Activated CD4-positive, alpha-beta memory T cell treated with anti-CD3 and anti-CD28 coated beads for 36 hours (primary cell): ENCODE measurements around the gene P3H2. TPM values are rescaled to one million over a fixed set of nuclear protein-coding genes. Genes with fewer than 3 reads are reported as not detected.
"Not testable (repeated sequence)": the region's sequence is repeated elsewhere in the genome, so short reads cannot be mapped to it uniquely, and the experiment has no call there.

Experiments
- CTCF ChIA-PET: fragments of 350-600 bp; sonication (Branson Sonifier 250); formaldehyde crosslinking; loops from one replicate; lab custom pipeline; 2021; ENCODE audit warnings: antibody characterized with exemption, inconsistent platforms; lab: Charles Lee
- POLR2A ChIA-PET: fragments of 350-600 bp; sonication (Branson Sonifier 250); formaldehyde crosslinking; loops from one replicate; lab custom pipeline; 2021; ENCODE audit warnings: antibody characterized with exemption; lab: Charles Lee
- DNase-seq: peaks from one replicate; pipeline ENCODE4 v3.0.0-alpha.2; 2020
- H3K27ac Mint-ChIP-seq: one replicate; pipeline ENCODE4 v1.8.0; 2021; ENCODE audit warnings: mixed read lengths
- H3K27me3 Mint-ChIP-seq: one replicate; pipeline ENCODE4 v1.8.0; 2021; ENCODE audit warnings: mixed read lengths
- H3K36me3 Mint-ChIP-seq: one replicate; pipeline ENCODE4 v1.8.0; 2021; ENCODE audit warnings: mixed read lengths
- H3K4me1 Mint-ChIP-seq: one replicate; pipeline ENCODE4 v1.8.0; 2021; ENCODE audit warnings: low read depth, mixed read lengths
- H3K4me3 Mint-ChIP-seq: one replicate; pipeline ENCODE4 v1.8.0; 2021; ENCODE audit warnings: mild to moderate bottlenecking, mixed read lengths
- H3K9me3 Mint-ChIP-seq: one replicate; pipeline ENCODE4 v1.8.0; 2021; ENCODE audit warnings: mixed read lengths
- intact Hi-C: fragments of 100-400 bp; cut with micrococcal nuclease; formaldehyde crosslinking; loops from one replicate; pipeline ENCODE4 v1.15.1; 2023
- total RNA-seq, 2 experiments: library from RNA; stranded (reverse); gene quantifications; one replicate each; pipeline ENCODE4 v1.2.3, GENCODE V29; 2021

P3H2 gene
- total RNA-seq, 2 experiments from 2014 or later, result not detected

- Mint-ChIP-seq H3K4me3 (no peak overlapping the region), H3K9me3 (no peaks in the 10 kb centered on the region), H3K4me1 (no peaks in the 10 kb centered on the region), H3K36me3 (no peaks in the 10 kb centered on the region), H3K27me3 (peaks cover 14% of the 10 kb centered on the region), H3K27ac (no peak overlapping the region)
- no peak for DNase-seq
- POLR2A ChIA-PET, result no interaction called here
- CTCF ChIA-PET, result interaction anchor here (0.6 kb wide), 1 partner anchor 129 kb away, joined by 3 read pairs; no protein-coding TSS in a partner anchor
- intact Hi-C loops, result no loop called here
Observed at GRCh38 chr3:190077395-190078045, 43.2 kb downstream of the P3H2 start.

GRCh38 chr3:190076601-190077394, 43.9 kb downstream of the P3H2 start:
- CTCF ChIA-PET, result interaction anchor here (0.6 kb wide), 1 partner anchor 128 kb away, joined by 3 read pairs; no protein-coding TSS in a partner anchor
- no peak for DNase-seq
- H3K4me3 Mint-ChIP-seq, result no peak overlapping the region
- POLR2A ChIA-PET, result no interaction called here
- H3K27me3 Mint-ChIP-seq, result peaks cover 12% of the 10 kb centered on the region
- H3K27ac Mint-ChIP-seq, result no peak overlapping the region
- no peaks in the 10 kb centered on the region for H3K9me3 Mint-ChIP-seq
- intact Hi-C loops, result no loop called here
- H3K36me3 Mint-ChIP-seq, result no peaks in the 10 kb centered on the region
- no peaks in the 10 kb centered on the region for H3K4me1 Mint-ChIP-seq

GRCh38 chr3:190076136-190076535, 44.6 kb downstream of the P3H2 start:
- H3K9me3 Mint-ChIP-seq, result no peaks in the 10 kb centered on the region
- H3K36me3 Mint-ChIP-seq, result no peaks in the 10 kb centered on the region
- intact Hi-C loops, result no loop called here
- H3K4me3 Mint-ChIP-seq, result no peak overlapping the region
- ChIA-PET POLR2A (no interaction called here), CTCF (no interaction called here)
- no peak overlapping the region for H3K27ac Mint-ChIP-seq
- no peaks in the 10 kb centered on the region for H3K4me1 Mint-ChIP-seq
- DNase-seq, result no peak
- peaks cover 14% of the 10 kb centered on the region for H3K27me3 Mint-ChIP-seq

- peaks cover 16% of the 10 kb centered on the region for H3K27me3 Mint-ChIP-seq
- no peaks in the 10 kb centered on the region for H3K9me3 Mint-ChIP-seq
- H3K4me3 Mint-ChIP-seq, result no peak overlapping the region
- H3K36me3 Mint-ChIP-seq, result no peaks in the 10 kb centered on the region
- POLR2A ChIA-PET, result no interaction called here
- H3K4me1 Mint-ChIP-seq, result no peaks in the 10 kb centered on the region
- no peak overlapping the region for H3K27ac Mint-ChIP-seq
- no peak for DNase-seq
- CTCF ChIA-PET, result no interaction called here
- intact Hi-C loops, result no loop called here
Observed at GRCh38 chr3:190074817-190075216, 45.9 kb downstream of the P3H2 start.

- intact Hi-C loops, result no loop called here
- Mint-ChIP-seq H3K27ac (no peak overlapping the region), H3K27me3 (peaks cover 13% of the 10 kb centered on the region), H3K4me3 (no peak overlapping the region), H3K9me3 (no peaks in the 10 kb centered on the region), H3K4me1 (no peaks in the 10 kb centered on the region), H3K36me3 (no peaks in the 10 kb centered on the region)
- POLR2A ChIA-PET, result no interaction called here
- no peak for DNase-seq
- CTCF ChIA-PET, result no interaction called here
Observed at GRCh38 chr3:190073264-190074008, 47.3 kb downstream of the P3H2 start.

- Mint-ChIP-seq H3K27me3 (peaks cover 13% of the 10 kb centered on the region), H3K9me3 (no peaks in the 10 kb centered on the region), H3K4me1 (no peaks in the 10 kb centered on the region), H3K27ac (no peak overlapping the region), H3K4me3 (no peak overlapping the region), H3K36me3 (no peaks in the 10 kb centered on the region)
- DNase-seq, result no peak
- ChIA-PET POLR2A (no interaction called here), CTCF (no interaction called here)
- intact Hi-C loops, result no loop called here
Observed at GRCh38 chr3:190072856-190073255, 47.8 kb downstream of the P3H2 start.

- POLR2A ChIA-PET, DNase-seq, H3K9me3 Mint-ChIP-seq, H3K4me3 Mint-ChIP-seq, intact Hi-C loops, H3K36me3 Mint-ChIP-seq, H3K27ac Mint-ChIP-seq, H3K4me1 Mint-ChIP-seq: not testable (repeated sequence)
- H3K27me3 Mint-ChIP-seq, result peaks cover 13% of the 10 kb centered on the region
- CTCF ChIA-PET, result interaction anchor here (0.6 kb wide), 1 partner anchor 986 kb away, joined by 3 read pairs; no protein-coding TSS in a partner anchor
Observed at GRCh38 chr3:190071921-190072320, 48.8 kb downstream of the P3H2 start.

- Mint-ChIP-seq H3K36me3 (no peaks in the 10 kb centered on the region), H3K27me3 (peaks cover 11% of the 10 kb centered on the region), H3K4me1 (no peaks in the 10 kb centered on the region), H3K4me3 (no peak overlapping the region), H3K27ac (no peak overlapping the region), H3K9me3 (no peaks in the 10 kb centered on the region)
- ChIA-PET CTCF (no interaction called here), POLR2A (interaction anchor here (0.9 kb wide), 1 partner anchor 1275 kb away, joined by 3 read pairs; no protein-coding TSS in a partner anchor)
- DNase-seq, result no peak
- intact Hi-C loops, result no loop called here
Observed at GRCh38 chr3:190070622-190071347, 49.9 kb downstream of the P3H2 start.

- POLR2A ChIA-PET, result no interaction called here
- Mint-ChIP-seq H3K4me1 (no peaks in the 10 kb centered on the region), H3K27me3 (peaks cover 3% of the 10 kb centered on the region), H3K4me3 (no peak overlapping the region), H3K36me3 (no peaks in the 10 kb centered on the region), H3K27ac (no peak overlapping the region), H3K9me3 (no peaks in the 10 kb centered on the region)
- CTCF ChIA-PET, result no interaction called here
- no peak for DNase-seq
- intact Hi-C loops, result no loop called here
Observed at GRCh38 chr3:190065204-190065603, 55.5 kb downstream of the P3H2 start.

- intact Hi-C loops, result no loop called here
- H3K36me3 Mint-ChIP-seq, result no peaks in the 10 kb centered on the region
Observed at GRCh38 chr3:190064659-190065058, 56.0 kb downstream of the P3H2 start.

GRCh38 chr3:190064112-190064511, 56.6 kb downstream of the P3H2 start:
- intact Hi-C loops, result no loop called here
- H3K27ac Mint-ChIP-seq, result no peak overlapping the region
- ChIA-PET CTCF (no interaction called here), POLR2A (no interaction called here)
- no peaks in the 10 kb centered on the region for H3K36me3 Mint-ChIP-seq
- H3K4me3 Mint-ChIP-seq, result no peak overlapping the region
- H3K27me3 Mint-ChIP-seq, result peaks cover 3% of the 10 kb centered on the region
- no peaks in the 10 kb centered on the region for H3K4me1 Mint-ChIP-seq
- DNase-seq, result no peak
- H3K9me3 Mint-ChIP-seq, result no peaks in the 10 kb centered on the region

More at GRCh38 chr3:190064659-190065058, 56.0 kb downstream of the P3H2 start:
- Mint-ChIP-seq H3K4me1 (no peaks in the 10 kb centered on the region), H3K4me3 (no peak overlapping the region), H3K9me3 (no peaks in the 10 kb centered on the region), H3K27me3 (peaks cover 3% of the 10 kb centered on the region), H3K27ac (no peak overlapping the region)
- DNase-seq, result no peak
- POLR2A ChIA-PET, result no interaction called here
- CTCF ChIA-PET, result no interaction called here

- H3K27me3 Mint-ChIP-seq, result peaks cover 3% of the 10 kb centered on the region
- no peak overlapping the region for H3K27ac Mint-ChIP-seq
- H3K36me3 Mint-ChIP-seq, result no peaks in the 10 kb centered on the region
- no peaks in the 10 kb centered on the region for H3K9me3 Mint-ChIP-seq
- ChIA-PET POLR2A (no interaction called here), CTCF (no interaction called here)
- no peak for DNase-seq
- H3K4me3 Mint-ChIP-seq, result no peak overlapping the region
- no peaks in the 10 kb centered on the region for H3K4me1 Mint-ChIP-seq
- intact Hi-C loops, result no loop called here
Observed at GRCh38 chr3:190063490-190063889, 57.2 kb downstream of the P3H2 start.
